Effector CD4-positive, alpha-beta T cell (primary cell): ENCODE data around the gene GNGT1.

Source experiments
- DNase-seq: peaks from one replicate; pipeline ENCODE4 v3.0.0-alpha.2; 2020

Gene GNGT1

DNA sequence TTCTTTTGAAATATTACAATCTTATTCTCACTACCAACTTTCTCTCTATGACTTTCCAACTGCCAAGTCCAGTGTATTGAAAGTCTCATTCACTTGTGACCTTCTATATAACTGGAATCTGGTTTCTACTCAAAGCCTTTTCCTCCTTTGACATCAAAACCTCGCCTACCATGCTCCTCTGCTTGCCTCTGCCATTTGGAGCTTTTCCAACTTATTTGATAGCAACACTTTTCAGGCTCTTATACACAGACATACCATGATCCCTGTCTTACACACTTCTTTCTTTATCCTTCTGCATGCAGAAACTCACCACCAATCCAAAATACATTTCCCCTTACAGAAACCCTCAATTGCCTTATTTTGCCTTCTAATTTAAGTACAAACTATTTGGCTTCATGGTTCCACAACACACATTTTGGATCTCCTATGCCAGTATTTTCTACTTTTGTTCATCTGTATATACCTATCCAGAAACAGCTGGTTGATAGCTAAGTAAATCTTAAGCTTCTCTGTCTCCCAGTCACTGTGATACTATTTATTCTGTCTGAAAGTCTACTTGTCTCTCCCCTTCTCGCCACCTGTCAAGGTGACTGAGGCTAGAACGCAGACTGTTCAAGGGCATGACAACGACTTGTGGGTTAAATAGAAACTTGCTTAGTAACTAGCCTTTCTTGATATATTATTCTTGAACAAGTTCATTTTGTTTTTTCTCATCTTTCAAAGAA lies 37.6 kb downstream of the GNGT1 start:
- DNase-seq: no peak

DNA sequence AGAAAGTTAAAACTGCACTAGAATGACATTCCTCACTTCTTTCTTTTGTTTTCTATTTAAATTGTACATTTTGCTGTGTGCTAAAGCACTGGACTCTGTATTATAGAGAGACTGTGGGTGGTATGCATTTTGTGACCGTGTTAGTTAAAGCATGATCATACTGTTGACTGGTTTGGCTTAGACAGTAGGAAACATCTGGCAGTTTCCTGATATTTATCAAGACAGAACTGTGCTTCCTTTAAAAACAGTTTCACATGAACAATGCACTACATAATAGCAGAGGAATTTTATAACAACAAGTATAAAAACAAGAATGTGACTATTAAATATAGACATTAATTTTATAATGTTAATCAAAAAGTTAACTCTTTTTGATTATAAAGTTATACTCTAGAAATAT lies 38.3 kb downstream of the GNGT1 start:
- DNase-seq: no peak

DNA sequence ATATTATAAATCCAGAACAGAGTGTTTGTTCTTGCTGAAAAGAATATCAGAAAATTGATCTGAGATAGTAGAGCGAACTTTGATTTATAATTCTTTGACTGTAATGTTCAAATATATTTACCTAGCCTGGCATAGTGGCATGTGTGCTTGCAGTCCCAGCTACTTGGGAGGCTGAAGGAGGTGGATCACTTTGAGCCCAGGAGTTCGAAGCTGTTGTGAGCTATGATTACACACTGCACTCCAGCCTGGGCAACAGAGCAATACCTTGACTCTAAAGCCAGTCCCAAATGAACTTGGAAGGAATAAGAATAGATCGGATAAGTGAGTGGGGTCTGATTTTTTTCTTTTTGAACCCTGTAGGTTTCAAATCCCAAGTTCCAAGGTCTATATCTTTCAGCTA lies 38.7 kb downstream of the GNGT1 start:
- DNase-seq: no peak

DNA sequence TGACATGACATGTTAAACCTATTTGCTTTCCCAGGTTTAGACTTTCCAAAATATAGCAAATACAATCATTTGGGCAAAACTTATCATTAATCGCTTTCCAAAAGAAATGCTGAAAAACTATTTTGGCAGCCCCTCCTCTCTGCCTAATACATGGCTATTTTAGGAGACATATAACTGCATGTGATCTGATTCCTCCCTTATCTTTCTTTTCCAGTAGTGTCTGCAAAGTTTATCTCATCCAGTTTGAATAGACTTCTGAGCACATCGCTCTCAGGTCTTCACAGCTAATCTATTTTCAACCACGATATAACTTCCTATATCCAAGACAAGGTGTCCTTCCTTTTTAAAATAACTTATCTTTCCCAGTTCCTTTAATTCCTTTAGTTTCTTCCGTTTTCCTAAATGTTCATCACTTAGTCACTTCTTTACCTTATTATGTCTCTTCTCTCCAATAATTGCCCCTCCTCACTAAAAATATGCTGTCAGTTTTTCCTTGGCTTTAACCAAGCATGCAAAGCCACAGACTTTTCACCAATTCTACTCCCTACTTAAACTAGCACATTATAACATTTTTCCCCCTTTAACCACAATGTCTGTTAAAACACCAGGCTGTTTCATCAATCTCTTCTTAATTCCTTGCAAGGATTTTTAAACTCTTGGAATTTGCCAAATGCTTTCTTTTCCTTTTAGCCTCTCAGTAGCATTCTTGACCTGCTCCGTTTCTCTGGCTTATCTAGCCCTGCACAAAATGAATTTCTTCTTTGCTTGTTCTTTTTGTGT lies 39.6 kb downstream of the GNGT1 start:
- no peak for DNase-seq

DNA sequence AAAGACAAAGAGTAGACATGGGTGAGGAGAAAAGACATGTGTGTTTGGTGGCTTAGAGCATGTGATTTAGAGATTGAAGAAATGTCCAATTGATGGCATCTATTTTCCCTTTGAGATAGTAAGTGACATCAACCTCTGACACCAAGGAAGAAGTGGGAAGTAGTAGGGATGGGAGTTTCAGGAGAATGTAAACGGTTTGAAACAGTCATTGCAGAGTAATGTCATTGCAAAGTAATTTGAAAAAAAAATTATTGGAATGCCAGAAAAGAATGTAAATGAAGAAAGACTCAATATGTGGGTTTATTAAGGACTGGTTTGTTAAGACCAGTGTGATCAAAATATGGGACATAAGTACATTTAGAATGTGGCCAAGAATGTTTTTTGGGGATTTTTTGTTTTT lies 41.7 kb downstream of the GNGT1 start:
- no peak for DNase-seq

DNA sequence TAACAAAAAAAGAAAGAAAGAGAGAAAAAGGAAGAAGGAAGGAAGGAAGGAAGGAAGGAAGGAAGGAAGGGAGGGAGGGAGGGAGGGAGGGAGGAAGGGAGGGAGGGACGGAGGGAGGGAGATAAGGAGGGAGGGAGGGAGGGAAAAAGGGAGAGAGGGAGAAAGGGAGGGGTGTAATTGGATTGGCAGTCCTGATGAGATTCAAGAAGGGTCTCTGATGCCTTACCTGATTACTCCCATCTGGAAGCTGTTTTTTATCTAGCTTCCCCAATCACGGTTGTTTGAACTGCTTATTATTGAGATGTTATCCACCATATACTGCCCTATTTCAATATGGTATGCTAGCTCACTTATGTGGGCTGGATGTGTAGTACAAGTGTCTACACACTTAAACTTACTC lies 42.5 kb downstream of the GNGT1 start:
- no peak for DNase-seq

DNA sequence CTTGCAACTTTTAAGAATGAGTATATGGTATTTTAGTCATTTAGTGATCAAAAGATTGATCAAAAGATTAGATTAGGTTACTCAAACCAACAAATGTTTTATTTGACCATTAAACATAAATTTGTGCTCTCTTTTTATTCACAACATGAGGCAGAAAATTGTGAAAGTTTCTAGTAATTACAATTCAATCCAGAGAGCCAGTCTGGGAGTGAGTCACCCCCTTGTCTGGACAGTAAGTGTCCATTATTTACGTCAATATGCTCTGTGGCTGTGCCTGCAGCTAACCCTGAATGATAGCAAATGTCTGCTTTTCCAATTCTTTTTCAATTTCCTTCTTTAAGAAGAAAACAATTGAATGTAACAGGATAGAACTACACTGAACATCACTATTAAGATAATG lies 43.1 kb downstream of the GNGT1 start:
- no peak for DNase-seq

- DNase-seq: no peak
Observed at GRCh38 chr7:93955304-93955703, 48.9 kb downstream of the GNGT1 start.

DNA sequence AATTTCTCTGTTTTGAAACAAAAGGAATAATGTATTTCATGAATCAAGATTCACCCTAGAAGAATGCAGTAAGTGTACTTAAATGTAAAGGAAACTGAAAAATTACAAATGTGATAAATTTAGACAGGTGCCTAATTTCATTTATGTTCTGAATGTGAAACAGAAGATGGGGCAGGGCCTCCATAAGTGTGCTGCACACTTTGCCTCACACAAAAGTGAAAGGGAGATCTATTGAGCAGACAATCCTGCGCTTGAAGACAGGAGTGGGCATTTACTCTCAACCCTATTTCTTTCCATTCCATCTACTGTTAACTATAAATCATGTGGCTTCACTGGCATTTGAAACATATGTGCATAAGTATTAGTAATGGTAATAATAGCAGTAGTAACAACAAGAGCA lies 51.4 kb downstream of the GNGT1 start:
- DNase-seq: no peak

GRCh38 chr7:93958216-93958615 lies 51.8 kb downstream of the GNGT1 start:
- DNase-seq: no peak

DNA sequence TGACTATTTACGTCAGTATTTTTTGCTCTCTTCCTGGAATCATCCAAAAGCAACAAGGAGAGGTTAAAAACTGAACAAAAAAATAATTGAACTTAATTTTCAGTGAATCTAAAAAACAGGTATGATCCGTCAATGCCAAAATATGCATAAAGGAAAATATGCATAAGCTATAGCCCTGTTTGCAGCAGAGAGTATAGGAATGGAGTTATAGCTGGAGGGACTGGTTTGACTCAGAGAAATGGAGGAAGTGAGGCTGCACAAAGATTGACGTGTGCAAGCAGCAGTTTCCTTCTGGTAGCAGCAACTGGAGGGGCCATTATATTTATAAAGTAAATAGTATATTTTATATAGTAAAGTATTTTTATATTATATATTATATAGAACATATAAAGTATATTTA lies 52.3 kb downstream of the GNGT1 start:
- no peak for DNase-seq
